Ishikawa (cell line): Measurements from ENCODE around the gene FGGY.

ENCODE experiments used
- EGR1 ChIP-seq: IDR thresholded peaks from 2 replicates; pipeline ENCODE4 v1.6.1; 2012
- NFIC ChIP-seq: IDR thresholded peaks from 2 replicates; pipeline ENCODE4 v1.6.1; 2012
- RAD21 ChIP-seq: IDR thresholded peaks from 2 replicates; pipeline ENCODE4 v1.6.1; 2012; ENCODE audit warnings: low read depth
- REST ChIP-seq: IDR thresholded peaks from 2 replicates; pipeline ENCODE4 v1.6.1; 2012; ENCODE audit warnings: low read depth, mild to moderate bottlenecking
- TEAD4 ChIP-seq: IDR thresholded peaks from 2 replicates; pipeline ENCODE4 v1.6.1; 2012
- USF1 ChIP-seq: IDR thresholded peaks from 2 replicates; pipeline ENCODE4 v1.6.1; 2012
- YY1 ChIP-seq: IDR thresholded peaks from 2 replicates; pipeline ENCODE4 v1.6.1; 2012; ENCODE audit warnings: low read depth

DNA sequence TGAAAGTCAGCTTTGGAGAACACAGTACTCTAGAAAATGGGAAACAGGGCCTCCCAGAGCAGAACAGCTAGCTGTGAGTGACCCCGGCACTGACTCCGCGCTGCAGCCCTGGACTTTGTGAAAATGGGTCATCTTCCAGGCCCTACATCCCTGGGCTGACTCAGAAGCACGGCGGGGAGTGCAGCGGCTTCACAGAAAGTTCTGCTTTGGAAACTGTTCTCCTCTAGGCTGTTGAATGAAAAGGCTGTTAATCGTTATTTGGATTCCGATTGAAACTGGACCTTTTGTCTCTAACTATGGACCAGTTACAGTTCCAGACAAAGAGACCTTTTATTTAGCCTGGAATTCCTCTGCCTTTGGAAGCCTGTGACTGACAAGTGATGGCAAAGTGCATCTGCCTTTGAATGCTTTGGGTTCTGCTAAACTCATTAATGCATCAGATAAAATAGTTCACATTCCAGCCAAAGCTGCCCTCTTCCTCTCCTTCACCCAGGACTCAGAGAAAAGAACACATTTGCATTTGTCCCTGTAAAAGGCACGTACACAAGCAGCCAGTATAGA is 372.9 kb downstream of the FGGY start:
- TF ChIP-seq YY1 (no peak), NFIC (no peak), REST (no peak), TEAD4 (no peak), USF1 (no peak), EGR1 (no peak), RAD21 (no peak)
